ENCODE results near the gene IDH2.

GRCh38 chr15:90079619-90080457, 22.4 kb downstream of the IDH2 start:
- TF ChIP-seq POLR2A (IDR thresholded peaks at IDR 0.05) (no peak), CTCF (IDR thresholded peaks at IDR 0.05) (no peak), POLR2AphosphoS5 (IDR thresholded peaks at IDR 0.05) (no peak)

Data from breast epithelium (tissue), 3 donors.